Mesenchymal stem cell (in vitro differentiated cells and primary cell): Measurements from ENCODE around the gene VWA5A.

Experiments
- DNase-seq: peaks from one replicate; pipeline ENCODE4 v3.0.0-alpha.2; 2013
- H2AFZ ChIP-seq: one replicate; pipeline ENCODE4 v1.6.1; 2013; ENCODE audit warnings: low read depth, mild to moderate bottlenecking, control low read depth, inconsistent platforms, low read length, moderate library complexity
- H2AK5ac ChIP-seq: 2 replicates; pipeline ENCODE4 v1.6.1; 2013; ENCODE audit warnings: low read length, moderate library complexity, mild to moderate bottlenecking, inconsistent platforms; ENCODE audit not compliant: severe bottlenecking
- H2BK120ac ChIP-seq: one replicate; pipeline ENCODE4 v1.6.1; 2013; ENCODE audit warnings: low read depth, mild to moderate bottlenecking, inconsistent platforms, low read length, moderate library complexity
- H2BK12ac ChIP-seq, 2 experiments: one replicate each; pipeline ENCODE4 v1.6.1; 2013; ENCODE audit warnings: inconsistent platforms in 2 of 2, low read length in 2 of 2, mild to moderate bottlenecking in 2 of 2, moderate library complexity in 2 of 2, control low read depth in 1 of 2
- H2BK15ac ChIP-seq: one replicate; pipeline ENCODE4 v1.6.1; 2013; ENCODE audit warnings: mild to moderate bottlenecking, low read depth, inconsistent platforms; ENCODE audit not compliant: poor library complexity, severe bottlenecking
- H2BK5ac ChIP-seq: 2 replicates; pipeline ENCODE4 v1.6.1; 2013; ENCODE audit warnings: low read depth, mild to moderate bottlenecking, low read length, control low read depth, inconsistent platforms; ENCODE audit not compliant: poor library complexity, severe bottlenecking
- H3K14ac ChIP-seq, 2 experiments: one replicate each; pipeline ENCODE4 v1.6.1; 2013; ENCODE audit warnings: inconsistent platforms in 2 of 2, low read length in 2 of 2, control low read depth in 1 of 2, mild to moderate bottlenecking in 1 of 2, moderate library complexity in 1 of 2
- H3K18ac ChIP-seq, 2 experiments: one replicate each; pipeline ENCODE4 v1.6.1; 2013; ENCODE audit warnings: inconsistent platforms in 2 of 2, low read length in 2 of 2, control low read depth in 1 of 2, low read depth in 1 of 2, mild to moderate bottlenecking in 1 of 2
- H3K23ac ChIP-seq, 2 experiments: one replicate each; pipeline ENCODE4 v1.6.1; 2013; ENCODE audit warnings: inconsistent platforms in 2 of 2, low read length in 2 of 2, mild to moderate bottlenecking in 2 of 2, moderate library complexity in 2 of 2, control low read depth in 1 of 2
- H3K27ac ChIP-seq: 2 replicates; pipeline ENCODE4 v1.5.1; 2013; ENCODE audit warnings: mild to moderate bottlenecking, moderate library complexity, low read length, control low read depth, inconsistent platforms; ENCODE audit not compliant: poor library complexity, severe bottlenecking
- H3K27me3 ChIP-seq, 2 experiments: 2 replicates each; pipeline versions ENCODE4 v1.6.1 to v1.7.0; 2013; ENCODE audit warnings: low read length in 2 of 2, mild to moderate bottlenecking in 2 of 2, moderate library complexity in 2 of 2, control low read depth in 1 of 2, inconsistent platforms in 1 of 2; ENCODE audit not compliant: control insufficient read depth in 1 of 2, insufficient read depth in 1 of 2
- H3K36me3 ChIP-seq, 2 experiments: 2 replicates each; pipeline versions ENCODE4 v1.6.1 to v1.7.0; 2013; ENCODE audit warnings: low read length in 2 of 2, control low read depth in 1 of 2, inconsistent platforms in 1 of 2, low read depth in 1 of 2, mild to moderate bottlenecking in 1 of 2; ENCODE audit not compliant: insufficient read depth in 2 of 2, control insufficient read depth in 1 of 2
- H3K4ac ChIP-seq, 2 experiments: one replicate each; pipeline ENCODE4 v1.6.1; 2013; ENCODE audit warnings: inconsistent platforms in 2 of 2, low read length in 2 of 2, mild to moderate bottlenecking in 2 of 2, moderate library complexity in 2 of 2, control low read depth in 1 of 2, low read depth in 1 of 2
- H3K4me1 ChIP-seq: 2 replicates; pipeline ENCODE4 v1.6.1; 2013; ENCODE audit warnings: low read depth, low read length, control low read depth; ENCODE audit not compliant: control insufficient read depth, insufficient read depth
- H3K4me2 ChIP-seq: 2 replicates; pipeline ENCODE4 v1.6.1; 2013; ENCODE audit warnings: low read length, mild to moderate bottlenecking, inconsistent platforms; ENCODE audit not compliant: poor library complexity, severe bottlenecking
- H3K4me3 ChIP-seq, 2 experiments: 2 replicates each; pipeline versions ENCODE4 v1.5.1 to v1.7.0; 2013; ENCODE audit warnings: low read length in 2 of 2, mild to moderate bottlenecking in 2 of 2, control low read depth in 1 of 2, low read depth in 1 of 2; ENCODE audit not compliant: insufficient read depth in 1 of 2
- H3K79me1 ChIP-seq: replicated peaks from 2 replicates; pipeline ENCODE4 v1.6.1; 2013; ENCODE audit warnings: mild to moderate bottlenecking, control low read depth, low read length, inconsistent platforms; ENCODE audit not compliant: poor library complexity, severe bottlenecking
- H3K9ac ChIP-seq: 2 replicates; pipeline ENCODE4 v1.7.0; 2013; ENCODE audit warnings: mild to moderate bottlenecking, low read length, moderate library complexity
- H3K9me3 ChIP-seq: 2 replicates; pipeline ENCODE4 v1.7.0; 2013; ENCODE audit warnings: mild to moderate bottlenecking, low read length; ENCODE audit not compliant: control insufficient read depth
- H4K8ac ChIP-seq: one replicate; pipeline ENCODE4 v1.6.1; 2013; ENCODE audit warnings: inconsistent platforms, mild to moderate bottlenecking, low read length, moderate library complexity
- H4K91ac ChIP-seq: one replicate; pipeline ENCODE4 v1.6.1; 2013; ENCODE audit warnings: mild to moderate bottlenecking, low read length, inconsistent platforms
- WGBS: methylation state at CpG from one replicate; pipeline ENCODE4 v1.1.7; 2013; ENCODE audit warnings: mixed read lengths; 5-methylcytosine and 5-hydroxymethylcytosine counted together

VWA5A gene

GRCh38 chr11:124176925-124177715 lies 61.9 kb downstream of the VWA5A start:
- no peak overlapping the region for H3K4me3 ChIP-seq
- no peak for DNase-seq
- H2AK5ac ChIP-seq, result no peak overlapping the region
- H2BK120ac ChIP-seq, result no peak overlapping the region
- H3K4me1 ChIP-seq, result no peaks in the 10 kb centered on the region
- no peak overlapping the region for H4K91ac ChIP-seq
- H3K18ac ChIP-seq, result no peak overlapping the region
- H4K8ac ChIP-seq, result no peak overlapping the region
- H2AFZ ChIP-seq, result no peak overlapping the region
- no peak overlapping the region for H3K9ac ChIP-seq
- no peak overlapping the region for H2BK12ac ChIP-seq
- H2BK5ac ChIP-seq, result no peak overlapping the region
- no peak overlapping the region for H3K4ac ChIP-seq
- no peak overlapping the region for H3K23ac ChIP-seq
- no peaks in the 10 kb centered on the region for H3K79me1 ChIP-seq
- WGBS, result 95% methylated on average over 4 of the region's 5 CpGs
- no peaks in the 10 kb centered on the region for H3K27me3 ChIP-seq
- H3K36me3 ChIP-seq, result no peaks in the 10 kb centered on the region
- no peak overlapping the region for H3K27ac ChIP-seq
- no peak overlapping the region for H2BK15ac ChIP-seq
- H3K4me2 ChIP-seq, result no peak overlapping the region
- H3K14ac ChIP-seq, result no peak overlapping the region
- H3K9me3 ChIP-seq, result no peaks in the 10 kb centered on the region

GRCh38 chr11:124179310-124179709 lies 64.1 kb downstream of the VWA5A start:
- no CpG with 5 or more reads among the region's 1 CpG for WGBS
- Histone ChIP-seq H3K79me1 (no peaks in the 10 kb centered on the region), H3K4me2 (no peak overlapping the region), H3K36me3 (no peaks in the 10 kb centered on the region), H3K27me3 (no peaks in the 10 kb centered on the region), H3K9me3 (no peaks in the 10 kb centered on the region), H2BK5ac (no peak overlapping the region), H2BK15ac (no peak overlapping the region), H3K14ac (no peak overlapping the region), H3K4ac (no peak overlapping the region), H3K18ac (no peak overlapping the region), H2BK120ac (no peak overlapping the region), H3K9ac (no peak overlapping the region), H3K4me1 (no peaks in the 10 kb centered on the region), H2AFZ (no peak overlapping the region), H2AK5ac (no peak overlapping the region), H3K4me3 (no peak overlapping the region), H4K91ac (no peak overlapping the region), H3K27ac (no peak overlapping the region), H2BK12ac (no peak overlapping the region), H4K8ac (no peak overlapping the region), H3K23ac (no peak overlapping the region)
- DNase-seq, result no peak

- no peak within 1 kb of the TSS for H2BK120ac ChIP-seq
- no peak within 1 kb of the TSS for H3K23ac ChIP-seq
- no peaks in the 10 kb centered on the region for H3K79me1 ChIP-seq
- no peak within 1 kb of the TSS for H3K4ac ChIP-seq
- H3K36me3 ChIP-seq, result no peaks in the 10 kb centered on the region
- peaks cover 0 to 3% of the 10 kb centered on the region in 2 experiments for H3K27me3 ChIP-seq
- no peak within 1 kb of the TSS for H3K27ac ChIP-seq
- no peak within 1 kb of the TSS for H4K8ac ChIP-seq
- H3K9me3 ChIP-seq, result no peaks in the 10 kb centered on the region
- H2AFZ ChIP-seq, result no peak within 1 kb of the TSS
- H3K4me1 ChIP-seq, result no peaks in the 10 kb centered on the region
- H2AK5ac ChIP-seq, result no peak within 1 kb of the TSS
- no peak within 1 kb of the TSS for H3K4me2 ChIP-seq
- H3K9ac ChIP-seq, result no peak within 1 kb of the TSS
- no peak within 1 kb of the TSS for H2BK15ac ChIP-seq
- H3K14ac ChIP-seq, result no peak within 1 kb of the TSS
- no peak within 1 kb of the TSS for H2BK12ac ChIP-seq
- no peak within 1 kb of the TSS for H4K91ac ChIP-seq
- WGBS, result 62% methylated on average over 1 of the region's 3 CpGs
- no peak for DNase-seq
- no peak within 1 kb of the TSS for H3K18ac ChIP-seq
- no peak within 1 kb of the TSS for H3K4me3 ChIP-seq
- H2BK5ac ChIP-seq, result no peak within 1 kb of the TSS
Observed at GRCh38 chr11:124183068-124183467, 67.8 kb downstream of the VWA5A start, which contains the start of gene OR10D3. Gene OR10D3 (plus strand): TSS chr11:124183345. CDS start chr11:124185270, 1,925 bp downstream.

GRCh38 chr11:124190298-124191139 lies 75.3 kb downstream of the VWA5A start:
- H3K27me3 ChIP-seq, result peaks cover 3 to 7% of the 10 kb centered on the region in 2 experiments

More at GRCh38 chr11:124190298-124191139, 75.3 kb downstream of the VWA5A start:
- H2AK5ac ChIP-seq, result no peak overlapping the region
- H3K36me3 ChIP-seq, result no peaks in the 10 kb centered on the region
- H2BK15ac ChIP-seq, result no peak overlapping the region
- no peaks in the 10 kb centered on the region for H3K4me1 ChIP-seq
- no peak overlapping the region for H2BK12ac ChIP-seq
- no peaks in the 10 kb centered on the region for H3K9me3 ChIP-seq
- no peak overlapping the region for H3K9ac ChIP-seq
- H3K18ac ChIP-seq, result no peak overlapping the region
- H2BK120ac ChIP-seq, result no peak overlapping the region
- H3K23ac ChIP-seq, result no peak overlapping the region
- H3K4ac ChIP-seq, result no peak overlapping the region
- 69% methylated on average over 2 of the region's 2 CpGs for WGBS
- H3K14ac ChIP-seq, result no peak overlapping the region
- no peak overlapping the region for H4K91ac ChIP-seq
- DNase-seq, result no peak
- no peak overlapping the region for H3K4me2 ChIP-seq
- no peak overlapping the region for H3K4me3 ChIP-seq
- no peak overlapping the region for H4K8ac ChIP-seq
- H2AFZ ChIP-seq, result no peak overlapping the region
- H2BK5ac ChIP-seq, result no peak overlapping the region
- no peaks in the 10 kb centered on the region for H3K79me1 ChIP-seq
- no peak overlapping the region for H3K27ac ChIP-seq
